ENCODE results near the gene PPTC7.

DNA sequence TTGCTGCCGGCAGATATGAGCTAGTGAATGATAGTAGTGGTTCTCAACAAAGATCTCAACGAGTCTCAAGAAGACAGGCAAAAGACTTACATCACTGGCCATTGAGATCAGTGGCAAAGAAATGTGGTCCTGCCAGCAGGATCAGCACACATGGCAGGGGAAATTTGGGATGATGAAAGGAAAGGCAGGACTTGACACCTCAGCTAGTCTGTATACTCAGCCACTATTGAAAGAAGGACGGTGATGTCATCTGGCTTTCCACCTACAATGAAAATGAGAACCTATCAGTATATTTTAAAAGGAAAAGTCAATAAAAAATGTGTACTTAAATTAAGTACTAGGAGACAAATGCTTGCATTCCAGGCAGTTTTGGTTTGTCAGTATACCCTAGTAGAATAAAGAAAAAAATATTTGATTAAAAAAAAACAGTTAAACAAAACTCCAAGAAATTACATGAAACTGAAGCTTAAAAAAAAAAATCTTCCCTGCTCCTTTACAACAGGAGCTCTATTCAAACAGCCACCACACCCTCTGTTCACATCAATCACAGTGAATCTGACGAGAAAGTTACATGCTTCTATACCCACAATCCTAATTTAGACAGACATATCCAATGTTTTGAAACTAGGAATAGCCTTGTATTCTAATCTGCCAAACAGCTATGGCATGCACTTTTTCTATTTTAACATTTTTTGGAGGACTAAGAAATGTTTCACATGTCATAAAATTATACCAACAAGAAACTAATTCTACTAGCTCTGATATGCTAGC is 46.1 kb downstream of the PPTC7 start:
- TF ChIP-seq CTCF (CRISPR knock-in tag; IDR thresholded peaks at IDR 0.05): no peak
- TF ChIP-seq FOXO1 (CRISPR knock-in tag; IDR thresholded peaks at IDR 0.05): no peak
- no peak for TF ChIP-seq POLR2AphosphoS5 (IDR thresholded peaks at IDR 0.05; ENCODE audit: low read depth, low read length)
- TF ChIP-seq RAD21 (CRISPR knock-in tag; IDR thresholded peaks at IDR 0.05): no peak
- TF ChIP-seq KDM5A (IDR thresholded peaks at IDR 0.05; ENCODE audit: borderline replicate concordance, low read length): no peak
- TF ChIP-seq SAP130 (CRISPR knock-in tag; IDR thresholded peaks at IDR 0.05; ENCODE audit: low read depth): no peak
- no peak for TF ChIP-seq ZNF724P (CRISPR knock-in tag; IDR thresholded peaks at IDR 0.05; ENCODE audit: borderline replicate concordance)
- no peak for TF ChIP-seq CEBPB (IDR thresholded peaks at IDR 0.05; ENCODE audit: borderline replicate concordance, low read depth, low read length)
- TF ChIP-seq FOXM1 (CRISPR knock-in tag; IDR thresholded peaks at IDR 0.05): no peak
- TF ChIP-seq NFYB (CRISPR knock-in tag; IDR thresholded peaks at IDR 0.05): no peak
- TF ChIP-seq ZNF678 (CRISPR knock-in tag; IDR thresholded peaks at IDR 0.05): no peak
